GM11168 (cell line): ENCODE measurements around the gene HCFC1.

ENCODE experiments used
- in situ Hi-C: fragments of 300-500 bp; cut with MboI; formaldehyde crosslinking; loops from one replicate; pipeline ENCODE4 v1.12.0; 2022; ENCODE audit warnings: low sequenced_read_pairs; ENCODE audit not compliant: unreplicated experiment

Gene HCFC1

GRCh38 chrX:153960786-153961185 lies 10.8 kb downstream of the HCFC1 start:
- in situ Hi-C loops, result no loop called here

- in situ Hi-C loops, result no loop called here
Observed at GRCh38 chrX:153960077-153960476, 11.5 kb downstream of the HCFC1 start.

GRCh38 chrX:153959649-153960048 lies 12.0 kb downstream of the HCFC1 start:
- in situ Hi-C loops, result no loop called here

GRCh38 chrX:153958605-153959004 lies 13.0 kb downstream of the HCFC1 start:
- in situ Hi-C loops, result no loop called here

GRCh38 chrX:153957224-153957623 lies 14.4 kb downstream of the HCFC1 start:
- in situ Hi-C loops, result no loop called here

- in situ Hi-C loops, result no loop called here
Observed at GRCh38 chrX:153956044-153956907, 15.3 kb downstream of the HCFC1 start.

- in situ Hi-C loops, result no loop called here
Observed at GRCh38 chrX:153955228-153955732, 16.3 kb downstream of the HCFC1 start.

- in situ Hi-C loops, result no loop called here
Observed at GRCh38 chrX:153954558-153955227, 16.9 kb downstream of the HCFC1 start.

- in situ Hi-C loops, result no loop called here
Observed at GRCh38 chrX:153953892-153954557, 17.6 kb downstream of the HCFC1 start.

- in situ Hi-C loops, result no loop called here
Observed at GRCh38 chrX:153953342-153953830, 18.2 kb downstream of the HCFC1 start.

- in situ Hi-C loops, result no loop called here
Observed at GRCh38 chrX:153952373-153953026, 19.1 kb downstream of the HCFC1 start.

- in situ Hi-C loops, result no loop called here
Observed at GRCh38 chrX:153951683-153952372, 19.8 kb downstream of the HCFC1 start.

GRCh38 chrX:153950127-153950526 lies 21.5 kb downstream of the HCFC1 start:
- in situ Hi-C loops, result no loop called here

GRCh38 chrX:153948847-153949805 lies 22.5 kb downstream of the HCFC1 start:
- in situ Hi-C loops, result no loop called here

GRCh38 chrX:153948002-153948466 lies 23.6 kb downstream of the HCFC1 start:
- in situ Hi-C loops, result no loop called here

GRCh38 chrX:153947009-153947769 lies 24.4 kb downstream of the HCFC1 start:
- in situ Hi-C loops, result no loop called here
